Measurements from ENCODE around the gene PRDM16. TPM values are rescaled to one million over a fixed set of nuclear protein-coding genes. Genes with fewer than 3 reads are reported as not detected.

The PRDM16 gene
- polyA plus RNA-seq, 1 of the 3 experiments (the other 2 are of a cell fraction): not detected

DNA sequence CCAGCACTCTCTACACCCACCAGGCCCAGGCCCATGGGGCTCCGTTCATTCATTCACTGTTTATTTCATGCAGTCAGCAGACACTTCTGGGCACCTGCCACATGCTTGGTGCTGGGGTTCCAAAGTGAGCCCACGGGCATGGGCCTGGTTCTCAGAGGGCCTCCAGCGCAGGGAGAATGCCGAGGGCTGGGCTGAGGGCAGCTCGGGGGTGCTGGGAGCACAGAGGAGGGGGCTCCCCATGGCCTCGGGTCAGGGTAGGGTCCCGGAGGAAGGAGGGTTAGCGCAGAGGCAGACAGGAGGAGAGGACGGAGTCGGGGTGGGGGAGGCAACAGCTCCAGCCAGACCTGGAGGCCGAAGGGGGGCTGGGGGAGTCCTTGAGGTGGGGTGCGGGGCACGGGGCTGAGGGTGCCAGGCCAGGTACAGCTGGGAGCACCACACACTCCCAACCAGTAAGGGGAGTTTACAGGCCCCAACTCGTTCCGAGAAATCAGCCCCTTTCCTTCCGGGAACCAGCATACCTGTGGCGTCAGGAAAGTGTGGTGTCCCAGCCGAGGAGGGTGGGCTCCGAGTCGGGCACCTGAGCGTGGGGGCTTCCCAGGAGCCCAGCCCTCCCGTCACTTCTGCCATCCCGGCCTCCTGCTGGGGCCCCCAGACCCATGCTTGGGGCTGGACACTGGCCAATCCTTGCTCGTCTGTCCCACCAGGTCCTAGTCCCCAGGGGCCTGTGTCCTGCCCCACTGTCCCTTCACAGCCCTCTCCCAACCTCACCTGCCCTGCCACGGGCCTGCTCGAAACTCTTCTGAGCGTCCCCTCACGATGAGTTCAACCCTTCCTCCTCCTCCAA lies 396.3 kb downstream of the PRDM16 start:
- Histone ChIP-seq H3K4me2 (no peak overlapping the region), H3K4me3 (ENCODE audit: low read depth in 2 of 2, low read length in 1 of 2) (no peak overlapping the region), H4K20me1 (ENCODE audit: insufficient read depth) (no peaks in the 10 kb centered on the region), H3K27ac (ENCODE audit: low read depth in 2 of 2, low read length in 1 of 2) (no peak overlapping the region), H3F3A (replicated peaks; ENCODE audit: insufficient read depth) (no peaks in the 10 kb centered on the region), H3K4me1 (ENCODE audit: control insufficient read depth in 1 of 2, insufficient read depth in 2 of 2, low read depth in 1 of 2, low read length in 1 of 2) (peaks cover 0 to 3% of the 10 kb centered on the region in 2 experiments; a peak in 1 of 4 replicates), H3K9ac (no peak overlapping the region), H2AFZ (ENCODE audit: low read depth) (no peak overlapping the region), H3K9me2 (no peaks in the 10 kb centered on the region), H3K27me3 (ENCODE audit: insufficient read depth) (no peaks in the 10 kb centered on the region), H3K9me3 (no peaks in the 10 kb centered on the region), H3K36me3 (replicated peaks in 1 of 2; ENCODE audit: control insufficient read depth in 1 of 2, insufficient read depth in 2 of 2, low read length in 1 of 2) (no peaks in the 10 kb centered on the region), H3K79me2 (ENCODE audit: insufficient read depth) (no peaks in the 10 kb centered on the region)
- CTCF ChIA-PET: interaction anchor here (1.0 to 9.4 kb wide), 3 partner anchors 12 to 154 kb away, joined by 3 to 114 read pairs (median 5); partner anchors contain the start of gene ARHGEF16
- POLR2A ChIA-PET: no interaction called here
- DNase-seq: no peak
- TF ChIP-seq MEF2A (IDR thresholded peaks at IDR 0.05; ENCODE audit: borderline replicate concordance, low read depth): no peak
- TF ChIP-seq GATA2 (CRISPR knock-in tag; IDR thresholded peaks at IDR 0.05): no peak
- TF ChIP-seq, protein P1, sequence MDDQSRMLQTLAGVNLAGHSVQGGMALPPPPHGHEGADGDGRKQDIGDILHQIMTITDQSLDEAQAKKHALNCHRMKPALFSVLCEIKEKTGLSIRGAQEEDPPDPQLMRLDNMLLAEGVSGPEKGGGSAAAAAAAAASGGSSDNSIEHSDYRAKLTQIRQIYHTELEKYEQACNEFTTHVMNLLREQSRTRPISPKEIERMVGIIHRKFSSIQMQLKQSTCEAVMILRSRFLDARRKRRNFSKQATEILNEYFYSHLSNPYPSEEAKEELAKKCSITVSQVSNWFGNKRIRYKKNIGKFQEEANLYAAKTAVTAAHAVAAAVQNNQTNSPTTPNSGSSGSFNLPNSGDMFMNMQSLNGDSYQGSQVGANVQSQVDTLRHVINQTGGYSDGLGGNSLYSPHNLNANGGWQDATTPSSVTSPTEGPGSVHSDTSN (IDR thresholded peaks at IDR 0.05): no peak
- TF ChIP-seq NFIC (IDR thresholded peaks at IDR 0.05; ENCODE audit: borderline replicate concordance): no peak
- TF ChIP-seq EZH2phosphoT487 (IDR thresholded peaks at IDR 0.05; ENCODE audit: borderline replicate concordance, low read depth): no peak
- TF ChIP-seq RCOR1 (IDR thresholded peaks at IDR 0.05; ENCODE audit: low read length): no peak
- no peak for TF ChIP-seq RXRA (IDR thresholded peaks at IDR 0.05; ENCODE audit: borderline replicate concordance, low read depth)
- TF ChIP-seq, protein P2, sequence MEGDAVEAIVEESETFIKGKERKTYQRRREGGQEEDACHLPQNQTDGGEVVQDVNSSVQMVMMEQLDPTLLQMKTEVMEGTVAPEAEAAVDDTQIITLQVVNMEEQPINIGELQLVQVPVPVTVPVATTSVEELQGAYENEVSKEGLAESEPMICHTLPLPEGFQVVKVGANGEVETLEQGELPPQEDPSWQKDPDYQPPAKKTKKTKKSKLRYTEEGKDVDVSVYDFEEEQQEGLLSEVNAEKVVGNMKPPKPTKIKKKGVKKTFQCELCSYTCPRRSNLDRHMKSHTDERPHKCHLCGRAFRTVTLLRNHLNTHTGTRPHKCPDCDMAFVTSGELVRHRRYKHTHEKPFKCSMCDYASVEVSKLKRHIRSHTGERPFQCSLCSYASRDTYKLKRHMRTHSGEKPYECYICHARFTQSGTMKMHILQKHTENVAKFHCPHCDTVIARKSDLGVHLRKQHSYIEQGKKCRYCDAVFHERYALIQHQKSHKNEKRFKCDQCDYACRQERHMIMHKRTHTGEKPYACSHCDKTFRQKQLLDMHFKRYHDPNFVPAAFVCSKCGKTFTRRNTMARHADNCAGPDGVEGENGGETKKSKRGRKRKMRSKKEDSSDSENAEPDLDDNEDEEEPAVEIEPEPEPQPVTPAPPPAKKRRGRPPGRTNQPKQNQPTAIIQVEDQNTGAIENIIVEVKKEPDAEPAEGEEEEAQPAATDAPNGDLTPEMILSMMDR (IDR thresholded peaks at IDR 0.05): no peak
- TF ChIP-seq, protein P3, sequence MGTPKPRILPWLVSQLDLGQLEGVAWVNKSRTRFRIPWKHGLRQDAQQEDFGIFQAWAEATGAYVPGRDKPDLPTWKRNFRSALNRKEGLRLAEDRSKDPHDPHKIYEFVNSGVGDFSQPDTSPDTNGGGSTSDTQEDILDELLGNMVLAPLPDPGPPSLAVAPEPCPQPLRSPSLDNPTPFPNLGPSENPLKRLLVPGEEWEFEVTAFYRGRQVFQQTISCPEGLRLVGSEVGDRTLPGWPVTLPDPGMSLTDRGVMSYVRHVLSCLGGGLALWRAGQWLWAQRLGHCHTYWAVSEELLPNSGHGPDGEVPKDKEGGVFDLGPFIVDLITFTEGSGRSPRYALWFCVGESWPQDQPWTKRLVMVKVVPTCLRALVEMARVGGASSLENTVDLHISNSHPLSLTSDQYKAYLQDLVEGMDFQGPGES (IDR thresholded peaks at IDR 0.05; ENCODE audit: low read depth, low read length): no peak
- TF ChIP-seq YY1 (IDR thresholded peaks at IDR 0.05; ENCODE audit: low read depth): no peak
- no peak for TF ChIP-seq CHD2 (IDR thresholded peaks at IDR 0.05; ENCODE audit: low read length, partially characterized antibody)
- no peak for TF ChIP-seq NRF1 (IDR thresholded peaks at IDR 0.05; ENCODE audit: low read depth, low read length)
- TF ChIP-seq EP300 (IDR thresholded peaks at IDR 0.05; ENCODE audit: borderline replicate concordance in 1 of 2, low read depth in 1 of 2, low read length in 1 of 2): no peak
- 41% methylated on average over 24 of the region's 28 CpGs for WGBS (ENCODE audit: low lambda C conversion rate)

All from SK-N-SH (cell line).